Suprapubic skin (tissue), 4 donors: Measurements from ENCODE around the gene CXCL1. TPM values are rescaled to one million over a fixed set of nuclear protein-coding genes. Genes with fewer than 3 reads are reported as not detected.
A peak's percentile ranks its signal among the peaks of the same experiment; 100 is the strongest.

Source experiments
- DNase-seq, 2 donors: peaks; one replicate each; pipeline ENCODE4 v3.0.0-alpha.2; 2019; ENCODE audit warnings: low spot score in 2 of 2
- H3K27ac ChIP-seq: fragments of 200-600 bp; sonication (generic); one replicate; pipeline ENCODE4 v1.5.1; 2019
- H3K27me3 ChIP-seq: fragments of 200-600 bp; sonication (generic); one replicate; pipeline ENCODE4 v1.5.1; 2019
- H3K36me3 ChIP-seq: fragments of 200-600 bp; sonication (generic); one replicate; pipeline ENCODE4 v1.5.1; 2019
- H3K4me1 ChIP-seq: fragments of 200-600 bp; sonication (generic); one replicate; pipeline ENCODE4 v1.5.1; 2019
- H3K4me3 ChIP-seq: fragments of 200-600 bp; sonication (generic); one replicate; pipeline ENCODE4 v1.5.1; 2019; ENCODE audit warnings: mild to moderate bottlenecking
- H3K9me3 ChIP-seq: fragments of 200-600 bp; sonication (generic); one replicate; pipeline ENCODE4 v1.5.1; 2019
- CTCF ChIP-seq, 2 donors: fragments of 200-600 bp in 1 of 2; fragments of 450-650 bp in 1 of 2; sonication (generic) in 1 of 2; IDR thresholded peaks; one replicate each; pipeline ENCODE4 v1.5.1; 2016 to 2019; ENCODE audit warnings: antibody characterized with exemption in 2 of 2, mild to moderate bottlenecking in 1 of 2, moderate library complexity in 1 of 2
- EP300 ChIP-seq: sonication (generic); formaldehyde crosslinking; IDR thresholded peaks from one replicate; pipeline ENCODE4 v1.6.1; 2017; ENCODE audit warnings: antibody characterized with exemption
- POLR2A ChIP-seq, 2 donors: fragments of 450-650 bp; IDR thresholded peaks; one replicate each; pipeline ENCODE4 v1.6.1; 2017; ENCODE audit warnings: antibody characterized with exemption in 2 of 2, mild to moderate bottlenecking in 2 of 2, moderate library complexity in 2 of 2
- POLR2AphosphoS5 ChIP-seq, 3 donors: sonication (generic); formaldehyde crosslinking; IDR thresholded peaks; one replicate each; pipeline ENCODE4 v1.6.1; 2017; ENCODE audit warnings: antibody characterized with exemption in 3 of 3
- WGBS: methylation state at CpG from one replicate; pipeline ENCODE4 v1.1.5; 2018; 5-methylcytosine and 5-hydroxymethylcytosine counted together
- total RNA-seq, 4 donors: library from RNA; depleted of rRNA; stranded (reverse); fragments of >200 nt; gene quantifications; one replicate each; pipeline ENCODE4 v1.1.0, GENCODE V29; 2016

CXCL1 gene
- total RNA-seq, 4 donors from 2014 or later, result 0.59 to 1.7 TPM; not detected in 2

GRCh38 chr4:73860181-73860580 is 9.0 kb upstream of the CXCL1 start:
- DNase-seq, result no peak
- Histone ChIP-seq H3K27ac (no peak overlapping the region), H3K9me3 (no peaks in the 10 kb centered on the region), H3K4me1 (no peaks in the 10 kb centered on the region), H3K36me3 (no peaks in the 10 kb centered on the region), H3K27me3 (no peaks in the 10 kb centered on the region), H3K4me3 (no peak overlapping the region)
- TF ChIP-seq POLR2A (IDR thresholded peaks at IDR 0.05), result no peak
- TF ChIP-seq EP300, result no peak
- TF ChIP-seq CTCF (IDR thresholded peaks at IDR 0.05), result no peak
- TF ChIP-seq POLR2AphosphoS5 (IDR thresholded peaks at IDR 0.05), result no peak
- WGBS, result 33% methylated on average over 4 of the region's 4 CpGs

DNA sequence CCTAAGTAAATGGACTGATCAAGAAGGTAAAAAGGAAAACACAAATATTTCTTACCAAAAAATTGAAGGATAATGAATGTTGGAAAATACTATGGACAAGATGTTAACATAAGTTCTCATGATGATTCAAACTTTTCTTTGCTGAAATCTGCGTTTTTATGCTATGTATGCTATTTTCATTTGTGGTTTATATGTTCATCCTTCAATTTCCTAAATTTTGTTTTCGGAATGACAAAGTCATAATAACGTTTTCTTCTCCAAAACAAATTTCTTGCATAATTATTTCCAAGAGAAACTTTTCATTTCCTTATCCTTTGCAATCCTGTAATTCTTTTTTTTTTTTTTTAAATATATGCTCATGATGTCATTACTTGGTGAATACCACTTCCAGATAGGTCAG is 8.3 kb upstream of the CXCL1 start:
- Histone ChIP-seq H3K27me3 (no peaks in the 10 kb centered on the region), H3K36me3 (no peaks in the 10 kb centered on the region), H3K4me3 (no peak overlapping the region), H3K9me3 (no peaks in the 10 kb centered on the region), H3K4me1 (no peaks in the 10 kb centered on the region), H3K27ac (no peak overlapping the region)
- 81% methylated on average over 3 of the region's 3 CpGs for WGBS
- TF ChIP-seq POLR2A (IDR thresholded peaks at IDR 0.05) (no peak), EP300 (no peak), POLR2AphosphoS5 (IDR thresholded peaks at IDR 0.05) (no peak), CTCF (IDR thresholded peaks at IDR 0.05) (no peak)
- DNase-seq, result no peak

GRCh38 chr4:73862322-73862721 is 6.9 kb upstream of the CXCL1 start:
- Histone ChIP-seq H3K4me1 (no peaks in the 10 kb centered on the region), H3K4me3 (no peak overlapping the region), H3K9me3 (no peaks in the 10 kb centered on the region), H3K36me3 (no peaks in the 10 kb centered on the region), H3K27me3 (no peaks in the 10 kb centered on the region), H3K27ac (no peak overlapping the region)
- TF ChIP-seq POLR2A (IDR thresholded peaks at IDR 0.05) (no peak), EP300 (no peak), POLR2AphosphoS5 (IDR thresholded peaks at IDR 0.05) (no peak), CTCF (IDR thresholded peaks at IDR 0.05) (no peak)
- DNase-seq, result no peak
- 92% methylated on average over 1 of the region's 1 CpG for WGBS

GRCh38 chr4:73864365-73864764 is 4.8 kb upstream of the CXCL1 start:
- 69% methylated on average over 2 of the region's 2 CpGs for WGBS
- TF ChIP-seq CTCF (IDR thresholded peaks at IDR 0.05) (peak in 1 of 2 donors; percentile 19), EP300 (no peak)

GRCh38 chr4:73864961-73865360 is 4.2 kb upstream of the CXCL1 start:
- Histone ChIP-seq H3K27me3 (peaks cover 14% of the 10 kb centered on the region), H3K36me3 (no peaks in the 10 kb centered on the region), H3K4me3 (no peak overlapping the region), H3K27ac (no peak overlapping the region), H3K9me3 (no peaks in the 10 kb centered on the region), H3K4me1 (peaks cover 20% of the 10 kb centered on the region)
- 77% methylated on average over 8 of the region's 8 CpGs for WGBS
- no peak for TF ChIP-seq EP300
- TF ChIP-seq POLR2AphosphoS5 (IDR thresholded peaks at IDR 0.05), result no peak
- no peak for TF ChIP-seq CTCF (IDR thresholded peaks at IDR 0.05)
- no peak for TF ChIP-seq POLR2A (IDR thresholded peaks at IDR 0.05)
- no peak for DNase-seq

More at GRCh38 chr4:73864365-73864764, 4.8 kb upstream of the CXCL1 start:
- H3K4me1 ChIP-seq, result peaks cover 14% of the 10 kb centered on the region
- H3K9me3 ChIP-seq, result no peaks in the 10 kb centered on the region
- H3K36me3 ChIP-seq, result no peaks in the 10 kb centered on the region
- no peak overlapping the region for H3K27ac ChIP-seq
- no peak for DNase-seq
- peaks cover 9% of the 10 kb centered on the region for H3K27me3 ChIP-seq
- no peak overlapping the region for H3K4me3 ChIP-seq
